ENCODE data around the gene RNF20. TPM values are rescaled to one million over a fixed set of nuclear protein-coding genes. Genes with fewer than 3 reads are reported as not detected.
"Not testable (repeated sequence)": the region's sequence is repeated elsewhere in the genome, so short reads cannot be mapped to it uniquely, and the experiment has no call there.

Gene RNF20
- polyA plus RNA-seq, 1 donor: 36.3 TPM

GRCh38 chr9:101536938-101537337 lies 3.3 kb downstream of the RNF20 start:
- DNase-seq: peak; percentile 19

- no peak for DNase-seq
Observed at GRCh38 chr9:101540069-101540468, 6.4 kb downstream of the RNF20 start.

- DNase-seq: no peak
Observed at GRCh38 chr9:101543098-101543735, 9.6 kb downstream of the RNF20 start.

GRCh38 chr9:101549472-101550098 lies 15.9 kb downstream of the RNF20 start:
- DNase-seq: not testable (repeated sequence)

- DNase-seq: no peak
Observed at GRCh38 chr9:101561740-101562139, 28.1 kb downstream of the RNF20 start.

GRCh38 chr9:101562966-101563365 lies 29.3 kb downstream of the RNF20 start:
- no peak for DNase-seq

- DNase-seq: no peak
Observed at GRCh38 chr9:101564252-101564651, 30.6 kb downstream of the RNF20 start.

- no peak for DNase-seq
Observed at GRCh38 chr9:101566904-101567724, 33.5 kb downstream of the RNF20 start.

- no peak for DNase-seq
Observed at GRCh38 chr9:101567725-101568350, 34.2 kb downstream of the RNF20 start.

GRCh38 chr9:101569741-101570501 lies 36.3 kb downstream of the RNF20 start:
- DNase-seq: no peak

- DNase-seq: no peak
Observed at GRCh38 chr9:101571114-101571513, 37.5 kb downstream of the RNF20 start.

- no peak for DNase-seq
Observed at GRCh38 chr9:101572316-101572715, 38.7 kb downstream of the RNF20 start.

GRCh38 chr9:101574731-101575333 lies 41.2 kb downstream of the RNF20 start:
- no peak for DNase-seq

- no peak for DNase-seq
Observed at GRCh38 chr9:101578378-101578777, 44.7 kb downstream of the RNF20 start.

- no peak for DNase-seq
Observed at GRCh38 chr9:101579711-101580545, 46.3 kb downstream of the RNF20 start.

- DNase-seq: peak; percentile 25
Observed at GRCh38 chr9:101582553-101582952, 48.9 kb downstream of the RNF20 start.

GRCh38 chr9:101585740-101586139 lies 52.1 kb downstream of the RNF20 start:
- no peak for DNase-seq

- DNase-seq: no peak
Observed at GRCh38 chr9:101586651-101587050, 53.0 kb downstream of the RNF20 start.

GRCh38 chr9:101587332-101588043 lies 53.8 kb downstream of the RNF20 start:
- DNase-seq: no peak

GRCh38 chr9:101590074-101590473 lies 56.4 kb downstream of the RNF20 start:
- not testable (repeated sequence) for DNase-seq
